ENCODE results near the gene ANKRD55. TPM values are rescaled to one million over a fixed set of nuclear protein-coding genes. Genes with fewer than 3 reads are reported as not detected.
"Not testable (repeated sequence)": the region's sequence is repeated elsewhere in the genome, so short reads cannot be mapped to it uniquely, and the experiment has no call there.

Gene ANKRD55
- total RNA-seq, 2 donors from 2014 or later = 3.7 to 6.4 TPM

DNA sequence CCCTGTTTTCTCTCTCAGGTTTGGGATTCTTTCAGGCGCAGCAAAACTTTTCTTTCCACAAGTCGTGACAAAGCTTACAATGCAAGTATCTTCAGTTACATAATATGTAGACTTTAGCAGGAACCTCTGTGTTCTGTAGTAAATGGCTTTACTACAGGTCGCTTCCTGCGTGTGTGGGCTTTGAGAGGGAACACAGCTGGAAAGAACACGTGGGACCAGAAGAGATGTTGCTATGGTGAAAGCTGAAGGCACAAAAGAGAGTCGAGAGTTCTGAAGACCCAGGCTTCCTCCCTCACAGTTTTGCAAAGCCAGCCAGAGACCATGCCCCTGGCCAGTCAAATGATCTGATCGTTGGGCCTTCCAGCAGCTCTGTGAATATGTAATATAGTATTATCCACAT, 4.0 kb downstream of the ANKRD55 start:
- Mint-ChIP-seq H3K36me3 (peaks cover 0 to 10% of the 10 kb centered on the region in 2 donors), H3K9me3 (peaks cover 4 to 15% of the 10 kb centered on the region in 2 donors), H3K27ac (no peak overlapping the region)
- ATAC-seq (no peak), DNase-seq (ENCODE audit: low spot score in 2 of 2) (no peak)

DNA sequence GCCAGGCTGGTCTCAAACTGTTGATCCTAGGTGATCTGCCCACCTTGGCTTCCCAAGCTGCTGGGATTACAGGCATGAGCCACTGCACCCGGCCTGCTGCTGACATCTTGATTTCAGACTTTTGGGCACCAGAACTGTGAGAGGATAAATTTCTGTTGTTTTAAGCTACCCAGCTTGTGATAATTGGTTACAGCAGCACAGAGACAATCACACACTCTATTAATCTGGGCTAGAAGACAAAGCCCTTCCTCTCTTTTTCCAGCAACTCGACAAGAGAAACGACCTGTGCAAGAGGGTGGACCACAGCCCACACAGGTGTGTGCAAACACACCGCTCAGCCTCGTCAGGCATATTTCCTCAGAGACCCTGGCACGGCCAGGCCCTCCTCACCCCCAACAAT, 4.5 kb downstream of the ANKRD55 start:
- peaks cover 4 to 17% of the 10 kb centered on the region in 2 donors for H3K9me3 Mint-ChIP-seq
- DNase-seq (ENCODE audit: low spot score in 2 of 2) (no peak), ATAC-seq (no peak)
- H3K27ac Mint-ChIP-seq = no peak overlapping the region
- H3K36me3 Mint-ChIP-seq = peaks cover 0 to 11% of the 10 kb centered on the region in 2 donors

DNA sequence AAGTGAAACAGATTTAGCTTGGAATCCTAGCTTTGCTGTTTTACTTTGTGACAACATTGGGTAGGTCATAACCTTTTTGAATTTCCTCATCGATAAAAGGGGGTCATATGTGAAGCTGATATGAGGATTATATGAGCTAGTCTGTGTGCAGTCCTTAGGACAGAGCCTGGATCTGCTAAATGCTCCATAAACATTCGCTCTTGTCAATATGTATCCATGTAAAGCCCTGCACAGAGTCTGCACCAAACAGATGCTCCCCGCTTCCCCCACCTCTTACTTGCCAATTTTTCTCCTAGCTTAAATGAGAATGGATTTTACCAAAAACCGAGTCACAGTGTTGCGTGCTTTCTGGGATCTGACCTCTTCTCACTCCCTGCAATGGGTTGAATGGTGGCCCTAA, 5.4 kb downstream of the ANKRD55 start:
- no peak overlapping the region for H3K27ac Mint-ChIP-seq
- H3K9me3 Mint-ChIP-seq = peaks cover 6 to 17% of the 10 kb centered on the region in 2 donors
- H3K36me3 Mint-ChIP-seq = peaks cover 1 to 12% of the 10 kb centered on the region in 2 donors
- DNase-seq (ENCODE audit: low spot score in 2 of 2) (no peak), ATAC-seq (no peak)

DNA sequence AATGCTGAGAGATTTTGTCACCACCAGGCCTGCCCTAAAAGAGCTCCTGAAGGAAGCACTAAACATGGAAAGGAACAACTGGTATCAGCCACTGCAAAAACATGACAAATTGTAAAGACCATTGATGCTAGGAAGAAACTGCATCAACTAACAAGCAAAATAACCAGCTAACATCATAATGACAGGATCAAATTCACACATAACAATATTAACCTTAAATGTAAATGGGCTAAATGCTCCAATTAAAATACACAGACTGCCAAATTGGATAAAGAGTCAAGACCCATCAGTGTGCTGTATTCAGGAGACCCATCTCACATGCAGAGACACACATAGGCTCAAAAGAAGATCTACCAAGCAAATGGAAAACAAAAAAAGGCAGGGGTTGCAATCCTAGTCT, 9.8 kb downstream of the ANKRD55 start:
- Mint-ChIP-seq H3K9me3 (peaks cover 30 to 47% of the 10 kb centered on the region in 2 donors), H3K36me3 (peaks cover 32 to 48% of the 10 kb centered on the region in 2 donors)
- H3K27ac Mint-ChIP-seq; ATAC-seq; DNase-seq (ENCODE audit: low spot score in 2 of 2): not testable (repeated sequence)

DNA sequence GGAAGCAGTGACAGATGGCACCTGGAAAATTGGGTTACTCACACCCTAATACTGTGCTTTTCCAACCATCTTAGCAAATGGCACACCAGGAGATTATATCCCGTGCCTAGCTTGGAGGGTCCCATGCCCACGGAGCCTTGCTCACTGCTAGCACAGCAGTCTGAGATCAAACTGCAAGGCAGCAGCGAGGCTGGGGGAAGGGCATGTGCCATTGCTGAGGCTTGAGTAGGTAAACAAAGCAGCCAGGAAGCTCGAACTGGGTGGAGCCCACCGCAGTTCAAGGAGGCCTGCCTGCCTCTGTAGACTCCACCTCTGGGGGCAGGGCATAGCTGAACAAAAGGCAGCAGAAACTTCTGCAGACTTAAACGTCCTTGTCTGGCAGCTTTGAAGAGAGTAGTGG, 11.5 kb downstream of the ANKRD55 start:
- peaks cover 32 to 57% of the 10 kb centered on the region in 2 donors for H3K36me3 Mint-ChIP-seq
- H3K27ac Mint-ChIP-seq; ATAC-seq; DNase-seq (ENCODE audit: low spot score in 2 of 2): not testable (repeated sequence)
- H3K9me3 Mint-ChIP-seq = peaks cover 30 to 51% of the 10 kb centered on the region in 2 donors

DNA sequence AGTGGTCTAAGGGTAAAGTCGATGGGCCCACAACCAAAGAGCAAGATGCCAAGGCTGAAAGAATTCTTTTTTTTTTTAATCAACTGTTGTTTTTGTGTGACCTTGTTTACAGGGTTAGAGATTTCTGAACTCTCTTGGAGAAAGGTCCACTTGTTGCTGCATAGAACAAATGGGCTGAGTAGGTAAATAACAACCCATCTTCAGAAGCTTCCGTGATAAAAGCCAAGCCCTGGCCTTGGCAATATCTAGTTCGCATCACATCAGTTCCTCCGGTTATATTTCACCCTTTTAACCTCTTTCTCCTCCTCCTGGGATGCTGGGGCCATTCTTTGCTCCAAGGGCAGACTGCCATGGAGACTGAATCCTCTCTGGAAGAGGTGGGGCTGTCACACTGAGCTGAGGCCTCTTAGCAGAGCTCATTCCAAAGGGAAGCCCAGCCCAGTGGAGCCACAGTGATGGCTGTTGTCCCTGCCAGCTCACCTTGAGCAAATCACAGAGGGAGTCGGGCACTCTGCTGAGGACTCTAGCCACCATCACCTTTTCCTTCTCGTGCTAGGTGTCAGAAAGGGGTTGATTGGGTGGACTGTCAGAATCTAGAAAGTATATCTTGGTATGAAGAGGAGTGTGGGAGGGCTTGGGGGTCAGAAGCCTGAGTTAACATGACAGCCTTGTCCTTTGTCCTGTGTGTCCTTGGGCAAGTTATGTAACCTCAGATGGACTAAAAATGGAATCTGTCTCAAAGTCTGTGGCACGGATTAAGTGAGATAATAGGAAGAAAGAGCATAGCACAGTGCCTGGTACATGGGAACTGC, 17.9 kb downstream of the ANKRD55 start:
- no peak overlapping the region for H3K27ac Mint-ChIP-seq
- DNase-seq (ENCODE audit: low spot score in 2 of 2) (no peak), ATAC-seq (no peak)
- peaks cover 17 to 46% of the 10 kb centered on the region in 2 donors for H3K9me3 Mint-ChIP-seq
- H3K36me3 Mint-ChIP-seq = peaks cover 20 to 38% of the 10 kb centered on the region in 2 donors

DNA sequence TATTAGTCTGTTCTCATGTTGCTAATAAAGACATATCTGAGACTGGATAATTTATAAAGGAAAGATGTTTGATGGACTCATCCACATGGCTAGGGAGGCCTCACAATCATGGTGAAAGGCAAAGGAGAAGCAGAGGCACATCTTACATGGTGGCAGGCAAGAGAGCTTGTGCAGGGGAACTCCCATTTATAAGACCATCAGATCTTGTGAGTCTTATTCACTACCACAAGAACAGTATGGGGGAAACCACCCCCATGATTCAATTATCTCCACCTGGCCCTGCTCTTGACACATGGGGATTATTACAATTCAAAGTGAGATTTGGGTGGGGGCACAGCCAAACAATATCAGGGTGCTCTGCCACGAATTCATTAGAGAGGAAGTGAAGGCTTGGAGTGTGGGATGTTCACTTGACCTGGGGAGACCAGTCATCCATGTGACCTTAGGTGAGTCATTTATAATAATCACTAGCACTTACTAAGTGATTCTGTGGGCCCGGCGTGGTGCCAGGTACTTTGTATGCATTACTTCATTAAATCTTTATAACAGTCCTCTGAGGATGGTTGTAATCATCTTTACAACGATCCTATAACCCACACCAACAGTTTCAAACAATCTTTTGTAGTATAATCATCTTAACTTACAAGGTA, 19.1 kb downstream of the ANKRD55 start:
- Mint-ChIP-seq H3K36me3 (peaks cover 12 to 31% of the 10 kb centered on the region in 2 donors), H3K27ac (peak overlapping the region in 1 of 2 donors; percentile 6), H3K9me3 (peaks cover 11 to 40% of the 10 kb centered on the region in 2 donors)
- not testable (repeated sequence) for DNase-seq (ENCODE audit: low spot score in 2 of 2)
- ATAC-seq = peak in 1 of 2 donors; percentile 45

DNA sequence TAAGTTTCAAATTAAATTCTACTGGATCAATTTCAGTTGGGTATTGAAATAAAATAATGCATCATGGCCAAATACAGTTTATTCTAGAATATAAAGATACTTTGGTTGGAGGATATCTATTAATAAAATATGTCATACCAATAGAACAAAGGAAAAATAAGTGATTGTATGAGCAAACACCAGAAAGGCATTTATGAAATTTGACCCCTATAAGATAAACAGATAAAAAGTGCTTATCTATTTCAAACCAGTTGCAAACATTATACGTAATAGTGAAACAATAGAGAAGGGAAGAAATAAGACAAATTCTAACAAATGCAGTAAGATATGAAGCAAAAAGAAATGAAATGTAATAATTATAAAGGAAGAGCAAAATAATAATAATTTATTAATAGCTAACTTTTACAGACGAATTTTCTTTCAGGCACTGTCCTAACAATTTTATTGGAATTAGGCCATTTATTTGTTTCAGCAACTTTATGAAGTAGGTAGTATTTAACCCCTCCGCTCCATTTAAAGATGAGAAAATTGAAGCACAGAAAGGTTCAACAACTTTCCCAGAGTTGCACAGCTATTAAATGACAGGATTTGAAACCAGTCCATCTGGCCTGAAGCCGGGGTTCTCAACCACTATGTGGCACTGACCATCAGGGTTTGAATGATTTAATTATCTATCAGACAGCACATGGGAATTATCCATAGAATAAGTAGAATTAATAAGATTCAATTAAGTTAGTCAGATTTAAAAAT, 20.8 kb downstream of the ANKRD55 start:
- Mint-ChIP-seq H3K9me3 (peaks cover 8 to 30% of the 10 kb centered on the region in 2 donors), H3K36me3 (peaks cover 12 to 25% of the 10 kb centered on the region in 2 donors), H3K27ac (no peak overlapping the region)
- DNase-seq (ENCODE audit: low spot score in 2 of 2) (no peak), ATAC-seq (no peak)

DNA sequence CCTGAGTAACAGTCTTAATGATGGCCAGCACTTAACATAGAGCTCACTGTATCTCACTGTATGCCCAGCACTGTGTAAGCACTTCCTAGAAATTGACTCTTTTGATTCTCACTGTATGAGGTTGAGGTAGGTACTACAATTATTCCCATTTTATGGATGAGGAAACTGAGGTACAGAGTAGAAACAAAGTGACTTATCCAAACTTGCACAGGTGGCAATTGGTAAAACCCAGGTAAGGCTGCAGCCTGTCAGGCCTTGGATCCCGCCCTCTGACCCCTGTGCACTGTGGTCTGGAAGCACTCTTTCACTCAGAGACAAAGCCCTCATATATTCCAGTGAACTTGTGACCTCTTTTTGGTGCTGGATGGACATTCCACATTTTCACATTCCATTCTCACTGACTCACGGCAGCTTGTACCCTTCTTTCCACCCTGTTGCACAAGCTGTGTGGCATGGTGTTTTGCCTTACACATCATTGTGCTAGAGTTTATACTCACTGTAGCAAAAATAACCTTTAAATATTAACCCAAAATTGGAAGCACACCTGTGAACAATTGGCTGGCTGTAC, 21.7 kb downstream of the ANKRD55 start:
- no peak overlapping the region for H3K27ac Mint-ChIP-seq
- H3K9me3 Mint-ChIP-seq = peaks cover 6 to 21% of the 10 kb centered on the region in 2 donors
- DNase-seq (ENCODE audit: low spot score in 2 of 2) (no peak), ATAC-seq (no peak)
- H3K36me3 Mint-ChIP-seq = peaks cover 10 to 16% of the 10 kb centered on the region in 2 donors

DNA sequence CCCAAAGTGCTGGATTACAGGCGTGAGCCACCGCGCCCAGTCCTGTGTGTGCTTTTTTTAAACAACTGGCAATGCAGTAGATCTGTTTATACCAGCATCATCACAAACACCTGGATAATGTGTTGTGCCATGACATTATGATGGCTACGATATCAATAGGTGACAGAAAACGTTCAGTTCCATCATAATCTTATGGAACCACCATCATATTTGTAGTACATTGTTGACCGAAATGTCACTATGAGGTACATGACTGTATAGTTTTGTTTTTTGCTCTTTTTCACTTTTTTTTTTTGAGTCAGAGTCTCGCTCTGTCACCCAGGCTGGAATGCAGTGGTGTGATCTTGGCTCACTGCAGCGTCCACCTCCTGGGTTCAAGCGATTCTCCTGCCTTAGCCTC, 24.4 kb downstream of the ANKRD55 start:
- Mint-ChIP-seq H3K27ac (no peak overlapping the region), H3K9me3 (peaks cover 2 to 7% of the 10 kb centered on the region in 2 donors), H3K36me3 (peaks cover 2 to 18% of the 10 kb centered on the region in 2 donors)
- ATAC-seq (peak in 1 of 2 donors; percentile 38), DNase-seq (ENCODE audit: low spot score in 2 of 2) (no peak)

DNA sequence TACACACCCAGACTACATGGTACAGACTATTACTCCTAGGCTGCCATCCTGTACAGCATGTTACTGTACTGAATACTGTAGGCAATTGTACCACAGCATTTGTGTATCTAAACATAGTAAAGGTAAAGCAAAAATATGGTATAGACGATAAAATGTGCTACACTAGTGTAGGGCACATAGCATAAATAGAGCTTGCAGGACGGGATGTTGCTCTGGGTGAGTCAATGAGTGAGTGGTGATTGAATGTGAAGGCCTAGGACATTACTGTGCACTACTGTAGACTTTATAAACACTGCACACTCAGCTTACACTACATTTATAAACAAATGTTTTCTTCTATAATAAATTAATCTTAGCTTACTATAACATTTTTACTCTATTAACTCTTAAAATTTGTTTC, 25.6 kb downstream of the ANKRD55 start:
- Mint-ChIP-seq H3K27ac (no peak overlapping the region), H3K36me3 (peaks cover 0 to 12% of the 10 kb centered on the region in 2 donors), H3K9me3 (no peaks in the 10 kb centered on the region)
- no peak for ATAC-seq
- DNase-seq (ENCODE audit: low spot score in 2 of 2) = no peak

DNA sequence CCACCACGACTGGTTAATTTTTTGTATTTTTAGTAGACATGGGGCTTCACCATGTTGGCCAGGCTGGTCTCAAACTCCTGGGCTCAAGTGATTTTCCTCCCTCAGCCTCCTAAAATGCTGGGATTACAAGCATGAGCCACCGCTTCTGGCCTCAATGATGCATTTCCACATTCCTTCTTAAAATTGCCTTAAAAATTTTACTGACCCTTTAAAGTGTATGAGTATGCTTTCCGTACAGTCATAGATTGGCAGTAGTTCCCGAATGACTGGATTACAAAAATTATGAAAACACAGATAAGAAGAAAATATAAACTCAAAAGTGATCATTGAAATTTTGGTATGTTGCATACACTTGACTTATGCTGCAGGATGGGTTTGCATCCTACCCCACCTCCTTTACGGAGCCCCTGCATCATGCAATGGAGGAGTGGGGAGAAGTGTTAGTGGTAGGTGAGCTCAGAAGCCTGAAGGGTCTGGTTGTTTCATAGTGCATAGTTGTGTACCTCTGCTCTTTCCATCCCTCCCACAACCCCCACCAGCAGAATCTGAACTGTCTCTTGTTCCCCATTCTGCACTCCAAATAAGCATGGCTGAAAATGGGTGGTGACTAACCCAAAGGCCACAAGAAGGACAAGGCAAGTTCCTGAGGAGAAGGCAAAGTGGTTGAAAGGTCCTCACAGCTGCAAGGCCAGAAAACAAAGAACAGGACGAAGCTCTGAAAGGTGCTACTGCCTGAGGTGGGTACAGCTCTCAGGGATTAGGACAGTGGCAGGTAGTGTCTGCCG, 26.8 kb downstream of the ANKRD55 start:
- H3K27ac Mint-ChIP-seq = no peak overlapping the region
- DNase-seq (ENCODE audit: low spot score in 2 of 2) (no peak), ATAC-seq (no peak)
- H3K36me3 Mint-ChIP-seq = peaks cover 0 to 12% of the 10 kb centered on the region in 2 donors
- H3K9me3 Mint-ChIP-seq = no peaks in the 10 kb centered on the region

DNA sequence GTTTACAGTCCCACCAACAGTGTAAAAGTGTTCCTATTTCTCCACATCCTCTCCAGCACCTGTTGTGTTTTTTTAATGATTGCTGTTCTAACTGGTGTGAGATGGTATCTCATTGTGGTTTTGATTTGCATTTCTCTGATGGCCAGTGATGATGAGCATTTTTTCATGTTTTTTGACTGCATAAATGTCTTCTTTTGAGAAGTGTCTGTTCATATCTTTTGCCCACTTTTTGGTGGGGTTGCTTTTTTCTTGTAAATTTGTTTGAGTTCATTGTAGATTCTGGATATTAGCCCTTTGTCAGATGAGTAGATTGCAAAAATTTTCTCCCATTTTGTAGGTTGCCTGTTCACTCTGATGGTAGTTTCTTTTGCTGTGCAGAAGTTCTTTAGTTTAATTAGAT, 29.2 kb downstream of the ANKRD55 start:
- not testable (repeated sequence) for DNase-seq (ENCODE audit: low spot score in 2 of 2); H3K9me3 Mint-ChIP-seq; ATAC-seq; H3K27ac Mint-ChIP-seq
- peaks cover 0 to 12% of the 10 kb centered on the region in 2 donors for H3K36me3 Mint-ChIP-seq

DNA sequence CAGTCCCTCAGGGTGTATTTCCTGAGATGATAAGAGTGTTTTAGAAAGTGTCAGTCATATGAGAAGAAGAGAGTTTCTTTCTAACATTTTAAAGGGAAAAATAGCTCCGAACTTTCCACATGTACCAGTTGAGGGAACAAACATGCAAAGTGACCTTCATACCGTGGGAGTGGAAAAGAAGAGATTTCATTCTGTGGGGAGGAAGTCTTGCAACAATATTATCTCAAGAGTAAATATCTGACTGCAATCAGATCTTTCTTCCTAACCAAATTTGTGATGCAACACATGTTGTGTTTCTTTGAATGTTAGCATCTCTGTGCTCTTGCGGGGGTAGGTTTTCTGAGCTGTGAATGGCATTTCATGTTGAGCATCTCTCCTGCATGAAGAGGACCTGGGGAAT, 30.6 kb downstream of the ANKRD55 start:
- Mint-ChIP-seq H3K9me3 (no peaks in the 10 kb centered on the region), H3K36me3 (peaks cover 0 to 12% of the 10 kb centered on the region in 2 donors), H3K27ac (no peak overlapping the region)
- ATAC-seq (no peak), DNase-seq (ENCODE audit: low spot score in 2 of 2) (no peak)

DNA sequence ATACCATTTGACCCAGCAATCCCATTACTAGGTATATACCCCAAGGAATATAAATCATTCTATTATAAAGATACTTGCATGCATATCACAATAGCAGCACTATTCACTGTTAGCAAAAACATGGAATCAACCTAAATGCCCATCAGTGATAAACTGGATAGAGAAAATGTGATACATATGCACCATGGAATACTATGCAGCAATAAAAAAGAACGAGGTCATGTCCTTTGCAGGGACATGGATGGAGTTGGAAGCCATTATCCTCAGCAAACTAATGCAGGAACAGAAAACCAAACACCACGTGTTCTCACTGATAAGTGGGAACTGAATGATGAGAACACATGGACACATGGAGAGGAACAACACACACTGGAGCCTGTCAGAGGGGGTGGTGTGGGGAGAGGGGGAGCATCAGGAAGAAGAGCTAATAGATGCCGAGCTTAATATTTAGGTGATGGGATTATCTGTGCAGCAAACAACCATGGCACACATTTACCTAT, 31.3 kb downstream of the ANKRD55 start:
- not testable (repeated sequence) for ATAC-seq; DNase-seq (ENCODE audit: low spot score in 2 of 2); H3K9me3 Mint-ChIP-seq; H3K27ac Mint-ChIP-seq
- H3K36me3 Mint-ChIP-seq = peaks cover 0 to 12% of the 10 kb centered on the region in 2 donors

Data from activated naive CD4-positive, alpha-beta T cell treated with anti-CD3 and anti-CD28 coated beads, Interleukin-2, amount 50 U/mL, for 72 hours (primary cell).